HG03558 (cell line): ENCODE measurements around the gene CIAO2B.
"Not testable (repeated sequence)": the region's sequence is repeated elsewhere in the genome, so short reads cannot be mapped to it uniquely, and the experiment has no call there.

Source experiments
- ATAC-seq: cut with Tn5 transposase; IDR thresholded peaks from one replicate; pipeline ENCODE4 v1.9.1; 2021; ENCODE audit warnings: moderate number of reproducible peaks; ENCODE audit not compliant: unreplicated experiment; ENCODE audit errors: extremely low read depth

The CIAO2B gene

GRCh38 chr16:66958857-66959703, 24.9 kb upstream of the CIAO2B start:
- ATAC-seq = no peak

GRCh38 chr16:66956154-66956457, 21.9 kb upstream of the CIAO2B start:
- ATAC-seq = not testable (repeated sequence)

GRCh38 chr16:66955363-66956153, 21.4 kb upstream of the CIAO2B start:
- not testable (repeated sequence) for ATAC-seq

- ATAC-seq = no peak
Measured at GRCh38 chr16:66954097-66954659, 20.0 kb upstream of the CIAO2B start.

GRCh38 chr16:66953462-66954096, 19.4 kb upstream of the CIAO2B start:
- no peak for ATAC-seq

GRCh38 chr16:66952430-66953110, 18.4 kb upstream of the CIAO2B start:
- ATAC-seq = no peak

GRCh38 chr16:66950971-66951790, 17.0 kb upstream of the CIAO2B start:
- ATAC-seq = no peak

- no peak for ATAC-seq
Measured at GRCh38 chr16:66950437-66950836, 16.2 kb upstream of the CIAO2B start.

- ATAC-seq = no peak
Measured at GRCh38 chr16:66949472-66949871, 15.3 kb upstream of the CIAO2B start.

GRCh38 chr16:66948837-66949225, 14.6 kb upstream of the CIAO2B start:
- no peak for ATAC-seq

- no peak for ATAC-seq
Measured at GRCh38 chr16:66948134-66948836, 14.1 kb upstream of the CIAO2B start.

GRCh38 chr16:66947302-66948065, 13.3 kb upstream of the CIAO2B start:
- ATAC-seq = no peak

GRCh38 chr16:66946974-66947301, 12.7 kb upstream of the CIAO2B start:
- ATAC-seq = no peak

- ATAC-seq = no peak
Measured at GRCh38 chr16:66946541-66946940, 12.3 kb upstream of the CIAO2B start.

- ATAC-seq = no peak
Measured at GRCh38 chr16:66945939-66946338, 11.7 kb upstream of the CIAO2B start.

GRCh38 chr16:66944971-66945370, 10.8 kb upstream of the CIAO2B start:
- not testable (repeated sequence) for ATAC-seq

- no peak for ATAC-seq
Measured at GRCh38 chr16:66944054-66944441, 9.8 kb upstream of the CIAO2B start.

- ATAC-seq = no peak
Measured at GRCh38 chr16:66943426-66944053, 9.3 kb upstream of the CIAO2B start.
